PFSK-1 (cell line): ENCODE results near the gene NPAS2.

Experiments
- POLR2AphosphoS5 ChIP-seq: IDR thresholded peaks from 2 replicates; pipeline ENCODE4 v1.6.1; 2012; ENCODE audit warnings: low read depth, mild to moderate bottlenecking, control low read depth, low read length, moderate library complexity
- SIN3A ChIP-seq: IDR thresholded peaks from 2 replicates; pipeline ENCODE4 v1.6.1; 2012; ENCODE audit warnings: mild to moderate bottlenecking, low read length, moderate library complexity, borderline replicate concordance; ENCODE audit not compliant: insufficient read depth

DNA sequence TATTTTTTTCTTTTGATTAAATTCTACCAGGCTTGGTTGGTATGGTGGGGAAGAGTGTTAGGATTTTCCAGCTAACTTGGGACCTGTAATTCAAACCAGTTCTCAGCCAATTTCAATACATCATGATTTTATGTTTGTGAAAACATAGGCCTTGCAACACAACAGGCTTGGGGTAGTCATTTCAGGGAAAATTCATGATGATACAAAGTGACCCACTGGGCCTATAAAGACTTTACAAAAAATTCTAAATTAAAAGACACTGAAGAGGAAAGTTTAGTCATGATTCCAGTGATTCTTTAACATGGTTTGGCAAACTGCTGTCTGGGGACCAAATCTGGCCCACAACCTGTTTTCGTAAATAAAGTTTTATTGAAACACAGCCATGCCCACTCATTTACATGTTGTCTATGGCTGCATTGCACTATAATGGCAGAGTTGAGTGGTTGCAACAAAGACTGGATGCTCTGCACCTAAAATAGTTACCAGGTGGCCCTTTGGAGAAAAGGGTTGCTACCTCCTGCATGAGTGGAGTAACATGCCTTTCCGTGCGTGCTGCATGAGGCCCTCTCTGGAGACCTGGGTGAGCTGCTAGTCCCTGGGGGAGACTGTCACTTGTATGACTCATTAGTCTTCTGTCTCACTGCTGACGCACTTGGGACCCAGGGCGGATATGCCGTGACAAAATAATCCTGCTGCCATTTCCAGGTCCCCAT lies 73.6 kb downstream of the NPAS2 start:
- TF ChIP-seq POLR2AphosphoS5: no peak
- no peak for TF ChIP-seq SIN3A
